GM19438 (cell line): ENCODE results near the gene GHRH.

ENCODE experiments used
- ATAC-seq: cut with Tn5 transposase; IDR thresholded peaks from one replicate; pipeline ENCODE4 v1.9.1; 2021; ENCODE audit warnings: low read depth; ENCODE audit not compliant: unreplicated experiment

The GHRH gene

DNA sequence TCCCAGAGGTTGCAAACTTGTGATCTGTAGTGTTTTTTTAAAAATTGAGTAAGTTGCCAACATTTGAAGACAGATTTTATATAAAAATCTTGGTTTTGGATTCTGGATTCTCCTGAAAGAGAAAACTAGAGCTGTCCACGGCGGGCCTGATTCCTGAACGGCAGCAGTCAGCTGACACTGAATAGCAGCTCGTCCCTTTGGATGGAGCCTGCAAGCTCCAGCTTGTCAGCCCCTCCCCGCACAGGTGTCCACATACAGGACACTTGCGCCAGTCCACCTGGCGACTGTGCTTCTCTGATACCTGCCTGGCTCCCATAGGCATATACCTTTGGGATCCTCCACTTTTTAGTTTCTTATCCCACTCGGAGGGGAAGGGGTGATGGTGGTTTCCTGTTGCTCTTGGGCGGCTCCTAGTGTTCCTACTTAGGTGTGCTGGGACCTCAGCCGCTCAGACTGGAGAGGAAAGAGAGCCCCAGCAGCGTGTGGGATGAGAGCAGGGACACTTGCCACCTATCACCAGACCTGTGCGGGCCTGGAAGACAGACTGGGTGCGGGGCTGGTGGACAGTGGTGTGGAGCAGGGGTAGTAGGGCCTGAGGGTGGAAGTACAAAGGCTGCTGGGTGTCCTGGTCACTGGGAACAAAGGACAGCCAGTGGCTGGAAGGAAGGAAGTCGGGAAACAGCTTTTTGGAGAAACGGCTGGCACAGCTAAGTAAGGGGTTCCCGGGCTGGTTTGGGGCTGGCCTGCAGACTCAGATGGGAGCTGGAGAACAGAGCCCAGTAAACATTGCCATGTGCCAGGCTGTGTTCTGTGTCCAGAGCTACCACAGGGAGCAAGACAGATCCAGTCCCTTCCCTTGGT lies 18.3 kb downstream of the GHRH start:
- no peak for ATAC-seq

DNA sequence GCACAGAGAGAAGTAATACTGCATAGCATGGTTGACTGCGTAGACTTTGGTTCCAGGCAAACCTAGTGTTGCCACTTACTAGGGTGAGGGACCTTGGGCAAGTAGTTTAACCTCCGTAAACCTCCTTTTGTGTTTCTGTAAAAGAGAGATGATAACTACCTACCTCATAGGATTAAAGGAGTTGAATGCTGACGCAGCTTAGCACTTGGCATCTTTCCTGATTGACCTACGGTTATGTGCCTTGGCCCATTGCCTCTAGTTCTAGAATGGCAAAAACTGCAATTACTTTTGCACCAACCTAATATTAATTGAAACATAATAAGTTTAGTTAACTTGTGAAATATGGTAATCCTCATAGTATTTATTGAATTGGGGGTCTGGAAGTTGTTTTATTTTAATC lies 19.1 kb downstream of the GHRH start:
- no peak for ATAC-seq

DNA sequence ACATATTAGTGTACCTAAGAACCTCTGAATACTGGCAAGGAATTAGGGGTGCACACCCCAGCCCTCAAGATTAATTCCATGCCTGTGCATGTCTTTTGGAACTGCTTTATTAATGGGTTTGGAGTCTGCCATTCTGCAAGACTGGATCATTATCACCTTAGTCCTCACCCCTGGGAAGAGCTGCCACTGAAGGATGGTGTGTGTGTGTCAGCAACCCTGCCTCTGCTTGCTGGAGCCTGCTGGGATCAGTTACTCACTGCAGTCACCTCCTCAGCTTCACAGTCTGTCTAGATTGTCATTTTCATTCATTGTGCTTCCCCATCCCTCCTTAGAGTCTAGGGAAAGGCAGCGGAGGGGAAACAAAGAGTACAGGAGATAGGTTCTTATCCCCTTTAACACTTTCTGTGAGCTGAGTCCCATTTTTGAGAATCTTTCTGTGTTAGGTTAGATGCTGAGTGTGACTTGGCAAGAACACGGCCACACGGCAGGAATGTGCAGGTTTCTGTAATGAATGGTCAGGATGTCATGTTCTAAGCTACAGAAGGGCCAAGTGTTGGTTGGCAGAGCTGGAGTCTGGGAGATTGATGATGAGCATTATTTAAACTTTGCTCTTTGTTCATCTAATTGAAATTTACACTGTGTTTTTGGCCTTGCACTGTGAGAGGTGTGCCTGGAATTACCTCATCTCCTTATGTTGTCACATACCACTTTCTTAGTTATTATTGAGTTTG lies 21.1 kb downstream of the GHRH start:
- no peak for ATAC-seq

DNA sequence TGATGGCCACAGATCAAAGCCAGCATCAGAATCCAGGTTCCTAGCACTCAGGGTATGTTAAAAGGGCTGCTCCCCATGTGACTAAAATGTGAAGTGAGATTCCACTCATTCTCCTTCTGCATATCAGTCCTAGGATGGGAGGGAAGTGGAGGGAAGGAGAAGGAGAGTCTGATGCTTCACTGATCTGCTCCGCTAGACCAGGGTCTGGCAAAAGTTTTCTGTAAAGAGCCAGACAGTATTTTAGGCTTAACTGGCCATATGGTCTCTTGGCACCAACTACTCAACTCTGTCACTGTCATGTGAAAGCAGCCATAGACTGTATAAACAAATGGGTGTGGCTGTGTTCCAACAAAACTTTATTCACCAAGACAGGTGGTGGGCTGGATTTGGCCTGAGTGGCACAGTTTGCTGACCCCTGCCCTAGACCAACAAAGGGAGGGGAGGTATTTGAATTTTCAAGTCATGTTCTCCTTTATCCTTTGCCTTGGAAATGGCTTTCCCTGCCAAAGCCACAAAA lies 22.6 kb downstream of the GHRH start:
- no peak for ATAC-seq

DNA sequence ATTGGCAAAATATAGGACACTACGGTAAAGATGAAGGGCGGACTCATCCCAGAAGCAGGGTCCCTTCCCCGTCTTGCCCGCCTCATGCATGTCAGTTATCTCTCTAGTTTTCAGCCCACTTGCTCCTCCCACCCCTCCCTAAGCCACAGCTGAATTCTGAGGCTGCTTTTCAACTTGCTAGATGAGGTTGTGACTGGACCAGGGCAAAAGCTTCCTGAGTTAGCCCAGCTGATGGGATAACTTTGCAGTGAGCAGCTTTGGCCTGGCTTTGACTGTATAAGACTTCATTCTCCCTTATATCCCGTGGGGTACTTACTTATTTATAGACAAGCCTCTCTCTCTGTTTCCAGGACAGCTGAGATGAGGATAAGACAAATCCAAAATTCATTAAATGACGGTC lies 23.2 kb downstream of the GHRH start:
- ATAC-seq, result no peak

DNA sequence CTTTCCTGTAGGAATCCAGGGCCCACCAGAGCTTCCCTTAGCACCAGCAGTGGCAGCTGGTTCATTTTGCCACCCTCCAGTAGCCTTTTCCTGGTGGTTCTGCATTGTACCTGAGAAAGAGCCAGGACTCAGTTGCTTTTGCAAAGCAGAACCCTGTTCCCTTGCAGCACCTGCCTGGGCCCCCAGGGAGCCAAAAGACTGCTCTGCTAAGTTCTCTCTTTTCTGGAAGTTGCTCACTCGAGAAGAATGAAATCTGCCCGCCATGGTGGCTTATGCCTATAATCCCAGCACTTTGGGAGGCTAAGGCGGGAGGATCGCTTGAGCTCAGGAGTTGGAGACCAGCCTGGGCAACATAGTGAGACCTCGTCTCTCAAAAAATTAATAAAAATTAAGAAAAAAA lies 24.0 kb downstream of the GHRH start:
- no peak for ATAC-seq

DNA sequence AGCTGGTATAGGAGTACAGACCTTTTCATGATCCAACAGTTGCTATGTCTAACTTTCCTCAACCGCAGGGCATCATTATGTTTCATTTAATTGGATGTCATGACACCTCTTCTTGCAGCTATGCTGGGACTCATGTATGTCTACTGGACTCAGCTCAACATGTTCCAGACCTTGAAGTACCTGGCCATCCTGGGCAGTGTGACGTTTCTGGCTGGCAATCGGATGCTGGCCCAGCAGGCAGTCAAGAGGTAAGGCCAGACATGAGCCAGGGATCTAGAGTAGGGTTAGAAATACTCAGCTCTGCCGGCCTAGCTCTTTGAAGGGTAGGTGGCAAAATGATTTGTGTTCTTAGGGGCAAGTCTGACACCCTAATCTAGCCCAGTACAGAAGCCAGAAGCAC lies 25.2 kb downstream of the GHRH start:
- ATAC-seq, result no peak

DNA sequence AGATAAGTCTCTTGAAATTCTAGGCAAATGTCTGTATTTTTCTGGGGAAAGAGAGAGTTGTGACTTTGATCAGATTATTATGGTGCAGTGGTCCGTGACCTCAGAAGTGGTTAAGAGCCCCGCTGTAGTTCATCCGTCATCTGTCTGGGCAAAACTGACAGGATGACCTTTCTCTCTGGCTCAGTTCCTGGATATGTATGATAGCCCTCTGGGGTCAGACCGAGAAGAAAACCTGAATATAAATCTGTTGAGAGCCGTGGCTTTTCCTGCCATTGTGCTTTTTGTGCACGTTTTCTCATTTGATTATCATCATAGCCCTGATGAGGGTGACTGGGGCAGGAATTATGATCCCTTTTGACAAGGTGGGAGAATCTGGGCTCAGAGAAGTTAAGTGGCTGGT lies 26.5 kb downstream of the GHRH start:
- ATAC-seq, result no peak

DNA sequence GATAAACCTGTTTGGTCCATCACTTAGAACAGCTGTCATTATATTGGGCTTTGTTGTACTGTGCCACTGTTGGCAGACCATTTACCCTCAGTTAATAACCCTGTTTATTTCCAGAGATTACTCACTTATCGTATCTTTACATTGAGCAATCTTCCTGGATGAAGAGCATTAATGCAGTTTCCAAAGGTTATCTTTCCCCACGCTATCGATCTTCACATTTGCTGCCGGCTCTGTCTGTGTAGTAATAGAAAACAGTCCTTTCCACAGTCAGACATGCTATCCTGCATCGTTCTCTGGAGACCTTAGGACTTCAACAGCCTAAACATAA lies 27.4 kb downstream of the GHRH start:
- ATAC-seq, result no peak

DNA sequence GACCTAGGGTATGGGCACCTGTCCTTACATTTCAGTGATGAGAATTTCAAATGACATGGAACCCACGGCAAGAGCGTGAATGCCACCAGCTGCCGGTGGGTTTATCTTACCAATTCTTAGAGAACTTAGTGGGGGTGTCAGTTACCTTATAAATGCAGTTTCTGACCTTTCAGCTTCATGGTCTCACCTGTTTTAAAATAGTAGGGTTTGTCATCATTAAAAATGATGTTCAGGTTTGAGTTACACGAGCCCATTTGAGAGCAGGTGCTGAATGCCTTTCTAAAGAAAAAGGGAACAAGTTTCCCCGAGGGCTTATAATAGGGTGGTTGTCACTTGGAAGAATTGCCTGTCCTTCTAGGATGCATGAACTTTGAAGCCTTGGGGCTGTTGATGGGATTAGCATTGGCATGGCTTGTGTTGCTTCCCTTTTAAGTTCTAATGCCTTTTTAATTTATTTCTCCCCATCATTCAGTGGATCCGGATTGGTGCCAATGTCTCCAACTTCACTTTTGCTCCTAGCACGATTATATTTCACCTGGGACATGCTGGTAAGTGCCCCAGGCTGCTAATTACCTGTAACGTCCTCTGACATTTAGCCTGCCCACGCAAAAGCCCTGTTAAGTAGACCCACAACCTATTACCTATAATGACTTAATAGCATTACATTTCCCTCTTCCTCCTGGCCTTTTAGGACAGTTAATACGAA lies 27.9 kb downstream of the GHRH start:
- ATAC-seq, result no peak

DNA sequence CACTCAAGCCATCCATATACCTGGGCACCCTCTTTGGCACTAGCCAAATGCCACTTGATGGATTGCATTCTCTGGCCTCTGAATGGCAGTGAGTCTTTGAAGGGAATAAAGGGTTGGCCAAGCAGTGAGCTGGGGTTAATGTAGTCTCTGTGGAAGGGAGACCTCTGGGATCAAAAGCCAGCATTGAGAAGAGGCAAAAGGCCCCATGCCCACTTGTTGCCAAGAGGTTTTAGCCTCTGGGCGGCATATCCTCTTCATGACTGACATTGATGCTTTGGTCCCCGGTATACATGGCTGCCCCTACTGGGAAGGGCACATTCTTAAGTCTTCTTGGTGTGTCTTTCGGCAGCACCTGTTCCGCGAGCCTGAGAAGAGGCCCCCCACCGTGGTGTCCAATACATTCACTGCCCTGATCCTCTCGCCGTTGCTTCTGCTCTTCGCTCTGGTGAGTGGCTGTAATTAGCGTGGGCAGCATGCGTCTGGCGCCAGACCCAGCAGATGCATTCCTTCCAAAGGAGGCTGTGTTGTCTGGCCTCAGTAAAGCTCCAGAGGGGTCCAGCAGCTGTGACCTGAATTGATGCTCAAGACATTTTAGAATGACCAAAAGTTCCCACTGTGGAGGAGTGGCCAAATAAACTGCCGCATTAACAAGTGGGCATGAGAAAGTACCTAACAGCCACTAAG lies 29.5 kb downstream of the GHRH start:
- no peak for ATAC-seq

DNA sequence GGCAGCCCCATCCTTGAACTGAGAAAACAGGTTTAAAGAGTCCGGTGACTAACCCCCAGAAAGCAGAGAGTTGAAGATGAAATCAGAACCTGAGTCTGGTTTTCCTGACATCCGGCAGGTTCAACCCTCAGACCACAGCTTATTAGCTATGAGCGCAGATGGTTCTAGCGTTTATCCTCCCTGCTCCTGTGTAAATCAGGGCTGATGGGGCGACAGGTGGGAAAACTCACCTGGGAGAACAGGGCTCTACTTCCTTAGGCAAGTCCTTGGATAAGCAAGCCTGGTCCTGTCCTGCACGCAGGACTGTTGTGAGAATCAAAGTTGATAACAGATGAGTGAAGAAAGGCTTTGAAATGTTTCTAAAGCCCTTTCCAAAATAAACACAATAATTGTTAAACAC lies 31.4 kb downstream of the GHRH start:
- no peak for ATAC-seq

DNA sequence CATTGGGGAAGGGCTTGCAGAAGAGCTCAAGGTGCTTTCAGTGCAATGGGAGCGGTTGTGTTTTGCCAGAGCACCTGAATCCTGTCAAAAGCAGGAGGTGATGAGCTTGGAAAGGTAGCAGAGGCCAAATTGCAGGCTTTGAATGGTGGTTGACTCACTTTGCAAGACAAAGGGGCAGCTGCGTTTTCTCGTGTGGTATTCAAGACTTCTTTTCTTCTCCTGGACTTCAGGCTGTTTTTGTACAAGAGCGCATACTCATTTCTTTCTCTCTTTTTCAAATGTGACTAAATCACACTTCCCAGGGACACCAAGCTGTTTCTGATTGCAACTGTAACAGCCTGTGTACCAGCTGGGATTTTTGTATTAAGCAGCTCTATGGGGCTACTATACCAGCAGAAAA lies 32.3 kb downstream of the GHRH start:
- ATAC-seq, result no peak

DNA sequence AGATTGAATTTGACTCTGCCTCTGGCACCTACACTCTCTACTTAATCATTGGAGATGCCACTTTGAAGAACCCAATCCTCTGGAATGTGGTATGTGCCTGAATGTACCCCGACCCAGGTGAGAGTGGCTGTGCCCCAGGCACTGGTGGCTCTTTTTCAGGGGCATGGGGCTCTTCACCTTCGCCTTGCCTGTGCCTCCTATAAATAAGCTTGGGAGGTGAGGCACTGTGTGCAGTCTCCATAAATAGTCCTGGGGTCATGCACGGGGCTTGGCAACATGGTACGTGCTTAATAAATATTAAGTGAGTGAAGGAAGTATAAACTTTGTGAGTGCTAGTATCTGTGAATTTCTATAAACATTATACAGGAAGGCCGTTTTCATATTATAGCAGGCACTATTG lies 33.0 kb downstream of the GHRH start:
- no peak for ATAC-seq

DNA sequence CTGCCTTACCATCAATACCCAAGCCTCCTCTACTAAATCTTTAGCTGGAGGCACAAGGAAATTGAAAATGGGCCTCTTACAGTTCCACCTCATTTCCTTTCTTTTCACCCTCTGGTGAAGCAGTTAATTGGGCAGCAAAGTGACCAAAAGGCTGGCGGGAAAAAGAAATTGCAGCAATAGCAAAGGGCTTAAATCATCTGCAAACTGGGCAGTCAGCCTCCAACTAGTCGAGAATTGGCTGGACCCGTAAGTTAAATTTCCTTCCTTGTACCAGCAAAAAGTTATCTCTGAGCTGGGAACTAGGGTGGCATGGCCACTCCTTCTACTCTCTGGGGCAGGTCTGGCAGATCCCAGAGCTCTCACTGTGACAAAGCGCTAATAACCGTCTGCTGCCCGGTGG lies 33.5 kb downstream of the GHRH start:
- no peak for ATAC-seq

DNA sequence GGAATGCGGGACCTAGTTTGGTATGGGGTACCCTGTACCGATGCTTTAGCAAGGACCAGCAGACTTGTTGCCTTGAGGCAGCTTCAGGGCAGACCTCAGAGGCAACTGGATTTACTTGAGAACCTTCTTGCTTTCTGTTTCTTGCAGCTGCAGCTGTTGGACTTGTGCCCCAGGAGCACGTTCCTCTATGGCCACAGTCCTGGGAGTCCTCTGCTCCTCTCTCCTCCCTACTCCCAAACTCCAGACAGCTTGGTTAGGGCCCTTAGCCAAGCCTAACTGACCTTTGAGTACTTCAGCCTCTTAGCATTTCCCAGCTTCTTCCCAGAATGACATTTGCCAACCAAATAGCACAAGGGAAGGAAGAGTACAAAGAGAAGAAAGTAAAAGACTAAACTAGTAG lies 34.7 kb downstream of the GHRH start:
- no peak for ATAC-seq

DNA sequence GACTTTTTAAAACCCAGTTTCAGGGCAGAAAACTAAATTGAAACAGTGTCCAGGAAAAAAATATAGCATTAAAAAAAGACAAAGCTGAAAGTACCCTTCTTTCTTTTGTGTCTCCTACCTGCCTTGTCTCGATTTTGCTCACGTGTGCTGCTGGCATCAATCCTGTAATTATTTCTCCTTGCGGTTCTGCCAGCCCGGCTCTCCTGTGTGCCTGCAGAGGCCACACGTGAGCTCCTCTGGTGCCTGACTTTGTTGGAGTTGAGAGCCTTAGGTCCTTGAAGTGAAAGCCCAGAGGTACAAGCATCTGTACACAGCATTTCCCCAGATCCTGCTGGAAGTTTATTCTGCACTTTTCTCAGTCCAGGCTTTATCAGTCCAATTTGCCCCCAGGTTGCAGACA lies 36.5 kb downstream of the GHRH start:
- ATAC-seq, result no peak

DNA sequence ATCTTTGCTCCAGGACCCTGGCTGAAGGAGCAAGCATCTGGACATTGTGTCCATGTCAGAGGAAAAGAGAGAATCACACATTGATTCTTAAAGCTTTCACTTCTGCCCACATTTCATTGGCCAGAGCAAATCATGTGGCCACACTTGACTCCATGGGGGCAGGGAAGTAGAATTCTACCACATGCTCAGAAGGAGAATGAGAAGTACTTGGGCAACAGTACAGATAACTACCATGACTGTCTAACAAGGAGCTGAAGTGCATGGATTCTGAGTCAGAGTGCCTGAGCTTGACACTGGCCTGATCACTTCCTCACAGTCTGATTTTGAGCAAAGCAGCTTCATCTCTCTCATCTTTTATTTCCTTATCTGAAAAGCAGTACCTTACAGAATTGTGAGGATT lies 38.6 kb downstream of the GHRH start:
- no peak for ATAC-seq

DNA sequence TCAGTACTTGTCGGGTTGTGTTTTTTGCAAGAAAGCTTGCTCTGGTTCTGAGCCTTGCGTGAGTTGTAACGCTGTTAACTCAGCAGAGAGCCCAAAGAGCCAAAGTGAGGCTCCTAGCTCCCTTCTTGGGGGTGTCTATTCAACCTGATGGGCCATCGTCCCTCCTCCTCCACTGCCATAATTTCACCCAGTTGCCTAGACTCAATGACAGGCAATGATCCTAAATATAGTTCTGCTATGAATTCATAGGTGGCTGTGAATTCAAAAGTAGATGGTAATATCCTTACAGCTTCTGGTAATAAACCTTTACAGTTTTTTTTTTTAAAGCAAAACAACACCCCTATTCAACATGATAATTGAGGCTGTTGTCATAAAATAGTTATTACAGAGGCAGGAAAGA lies 39.5 kb downstream of the GHRH start:
- ATAC-seq, result no peak

DNA sequence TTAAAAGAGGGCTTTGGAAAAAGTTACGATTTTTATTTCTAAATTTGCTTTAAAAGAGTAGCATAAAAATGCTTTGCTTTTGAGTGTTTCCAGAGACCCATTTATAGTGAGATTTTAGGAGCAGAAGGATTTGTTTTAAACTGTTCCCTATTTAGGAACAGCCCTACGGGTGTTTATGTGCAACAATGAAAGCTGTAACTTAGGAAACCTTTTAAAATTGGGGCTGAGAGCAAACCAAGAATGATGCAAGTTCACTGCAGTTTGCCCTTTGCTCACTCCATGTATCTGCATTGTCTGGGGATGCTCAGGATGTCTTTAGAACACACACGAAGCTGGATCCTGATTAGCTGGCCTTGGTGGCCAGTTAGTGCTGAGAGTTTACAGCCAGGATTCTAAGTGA lies 40.9 kb downstream of the GHRH start:
- ATAC-seq, result no peak
